GM21390 (cell line): Measurements from ENCODE around the gene ZSCAN22.
"Not testable (repeated sequence)": the region's sequence is repeated elsewhere in the genome, so short reads cannot be mapped to it uniquely, and the experiment has no call there.

Experiments used
- ATAC-seq: cut with Tn5 transposase; IDR thresholded peaks from one replicate; pipeline ENCODE4 v1.9.1; 2021; ENCODE audit not compliant: unreplicated experiment

ZSCAN22 gene

DNA sequence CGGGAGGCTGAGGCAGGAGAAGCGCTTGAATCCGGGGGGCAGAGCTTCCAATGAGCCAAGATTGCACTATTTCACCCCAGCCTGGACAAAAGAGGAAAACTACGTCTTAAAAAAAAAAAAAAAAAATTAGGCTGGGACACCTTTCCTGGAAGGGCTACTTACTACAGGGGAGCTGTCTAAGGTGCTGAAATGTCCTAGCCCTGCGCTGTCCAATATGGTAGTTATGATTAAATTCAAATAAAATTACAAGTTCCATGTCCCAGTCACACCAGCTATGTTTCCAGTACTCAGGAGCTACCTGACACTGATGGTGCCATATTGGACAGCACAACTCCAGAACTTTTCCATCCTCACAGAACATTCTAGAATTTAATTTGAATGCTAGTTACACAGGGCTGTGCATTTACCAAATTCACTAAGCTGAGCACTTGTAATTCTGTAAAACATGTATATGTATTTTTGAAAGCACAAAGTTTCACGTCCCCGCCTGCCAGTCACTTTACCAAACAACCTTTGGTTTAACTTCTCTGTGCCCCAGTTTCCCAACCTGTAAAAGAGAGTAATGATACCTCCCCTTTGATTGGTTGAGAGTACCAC lies 9.2 kb upstream of the ZSCAN22 start:
- no peak for ATAC-seq

DNA sequence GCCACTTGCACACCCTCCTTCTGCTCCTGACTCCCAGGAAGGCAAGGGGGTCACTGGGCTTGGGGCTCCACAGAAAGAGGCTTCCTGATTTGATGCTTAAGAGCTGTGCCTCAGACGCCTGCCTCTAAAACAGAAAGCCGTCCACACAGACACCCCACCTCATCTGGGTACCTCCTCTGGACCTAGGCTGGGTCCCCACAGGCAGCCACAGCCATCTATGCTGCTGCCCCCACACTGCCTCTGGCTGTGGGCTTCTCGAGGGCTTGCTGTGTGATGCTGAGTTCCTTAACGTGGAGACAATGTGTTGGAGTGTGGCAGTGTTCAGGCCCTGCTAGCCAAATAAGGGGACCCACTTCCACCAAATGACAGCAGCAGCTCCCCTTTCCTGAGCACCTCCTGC lies 8.5 kb upstream of the ZSCAN22 start:
- no peak for ATAC-seq

DNA sequence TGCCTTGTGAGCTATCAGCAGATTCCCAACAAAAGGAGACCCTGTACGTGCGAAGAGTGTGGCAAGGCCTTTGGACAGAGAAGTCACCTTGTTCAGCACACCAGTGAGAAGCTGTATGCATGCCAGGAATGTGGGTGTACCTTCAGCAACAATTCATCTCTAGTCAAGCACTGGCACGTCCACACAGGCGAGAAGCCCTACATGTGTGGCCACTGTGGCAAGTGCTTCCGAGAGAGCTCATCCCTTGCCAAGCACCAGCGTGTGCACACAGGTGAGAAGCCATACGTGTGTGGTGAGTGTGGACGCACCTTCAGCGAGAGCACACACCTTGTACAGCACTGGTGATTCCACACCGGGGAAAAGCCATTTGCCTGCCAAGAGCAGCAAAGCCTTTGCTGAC lies 7.6 kb upstream of the ZSCAN22 start:
- no peak for ATAC-seq

DNA sequence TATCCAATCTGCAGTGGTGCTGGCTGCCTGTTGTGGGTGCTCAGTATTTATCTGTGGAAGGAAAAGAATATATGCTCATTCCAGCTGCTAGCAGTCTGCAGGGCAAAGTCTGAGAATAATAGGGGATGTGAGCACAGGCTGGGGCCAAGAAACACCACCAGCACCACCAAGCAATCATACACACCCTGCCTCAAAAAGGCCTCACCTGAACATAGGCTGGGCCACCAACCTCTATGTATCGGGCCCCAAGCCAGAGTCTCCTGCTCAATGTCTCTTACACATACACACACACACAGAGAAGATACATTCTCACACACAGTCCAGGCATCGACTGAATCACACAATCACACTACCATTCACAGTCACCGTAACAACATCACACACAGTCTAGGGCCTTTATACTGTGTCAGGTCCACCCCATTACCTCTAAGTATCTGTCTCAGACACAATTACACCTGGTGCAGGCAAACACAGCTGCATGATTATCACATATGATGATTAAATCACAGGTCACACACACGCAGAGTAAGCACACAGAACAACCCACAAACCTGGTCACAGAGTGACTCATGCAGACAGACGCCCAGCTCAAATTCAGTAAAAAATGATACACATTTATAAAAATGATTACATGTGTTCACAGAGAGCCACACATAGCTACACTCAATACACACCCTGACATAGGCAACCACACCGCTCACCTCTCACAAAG lies 1.3 kb upstream of the ZSCAN22 start:
- no peak for ATAC-seq

DNA sequence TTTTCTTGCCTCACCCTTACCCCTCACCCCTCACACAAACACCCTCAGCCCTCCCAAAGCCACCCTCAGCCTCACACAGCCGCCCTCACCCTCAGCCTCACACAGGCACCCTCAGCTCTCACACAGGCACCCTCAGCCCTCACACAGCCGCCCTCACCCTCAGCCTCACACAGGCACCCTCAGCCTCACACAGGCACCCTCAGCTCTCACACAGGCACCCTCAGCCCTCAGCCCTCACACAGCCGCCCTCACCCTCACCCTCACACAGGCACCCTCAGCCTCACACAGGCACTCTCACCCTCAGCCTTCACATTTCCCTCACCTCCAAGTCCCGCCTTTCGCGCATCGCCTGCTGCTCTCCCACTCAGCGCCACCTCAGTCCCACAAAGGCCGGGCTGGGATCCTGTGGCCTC lies 287 bp upstream of the ZSCAN22 start:
- ATAC-seq = no peak

DNA sequence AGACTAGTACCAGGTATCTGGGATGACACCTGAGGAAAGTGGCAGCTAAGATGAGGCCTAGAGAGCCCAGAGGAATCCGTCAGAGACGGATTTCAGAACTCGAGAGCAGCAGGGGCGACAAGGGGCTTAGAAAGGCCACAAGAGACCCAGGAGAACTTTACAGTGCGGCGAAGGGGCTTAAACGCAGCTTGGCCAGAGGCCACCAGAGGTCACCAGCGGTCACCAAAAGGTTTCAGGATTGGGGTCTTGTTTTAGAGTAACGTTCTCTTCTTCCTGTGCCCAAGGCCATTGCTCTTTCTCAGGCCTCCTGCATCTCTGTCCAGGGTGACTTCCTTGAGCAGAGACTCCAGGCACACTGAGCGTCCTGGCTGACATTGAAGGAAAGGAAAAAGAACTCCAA lies 2.2 kb downstream of the ZSCAN22 start:
- no peak for ATAC-seq

DNA sequence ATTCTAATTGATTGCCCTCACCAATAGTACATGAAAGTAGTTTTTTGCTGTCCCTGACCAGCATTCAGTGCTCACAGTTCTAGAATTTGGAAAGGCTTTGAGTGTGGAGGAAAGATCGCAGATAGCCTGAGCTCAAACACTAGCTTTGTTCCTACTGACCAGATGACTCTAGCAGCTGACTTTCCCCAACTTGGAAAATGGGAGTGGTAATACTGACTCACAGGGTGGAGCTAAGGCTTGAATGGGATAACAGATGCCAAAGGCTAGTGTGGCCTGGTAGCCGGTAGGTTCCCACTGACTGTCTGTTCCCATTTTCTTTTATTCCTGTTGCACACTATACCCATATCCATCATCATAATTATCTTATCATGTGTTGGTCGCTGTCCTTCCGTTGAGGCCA lies 3.7 kb downstream of the ZSCAN22 start:
- no peak for ATAC-seq

DNA sequence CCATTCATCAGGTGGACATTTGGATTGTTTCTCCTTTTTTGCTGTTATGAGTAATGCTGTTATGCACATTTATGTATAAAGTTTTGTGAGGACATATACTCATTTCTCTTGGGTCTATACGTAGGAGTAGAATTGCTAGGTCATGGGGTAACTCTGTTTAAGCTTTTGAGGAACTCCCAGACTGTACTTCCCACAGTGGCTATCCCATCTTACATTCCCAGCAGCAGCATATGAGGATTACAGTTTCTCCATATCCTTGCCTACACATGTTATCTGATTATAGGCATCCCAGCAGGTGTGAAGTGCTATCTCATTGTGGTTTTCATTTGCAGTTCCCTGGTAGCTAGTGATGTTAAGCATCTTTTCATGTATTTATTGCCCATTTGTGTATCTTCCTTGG lies 5.9 kb downstream of the ZSCAN22 start:
- no peak for ATAC-seq

DNA sequence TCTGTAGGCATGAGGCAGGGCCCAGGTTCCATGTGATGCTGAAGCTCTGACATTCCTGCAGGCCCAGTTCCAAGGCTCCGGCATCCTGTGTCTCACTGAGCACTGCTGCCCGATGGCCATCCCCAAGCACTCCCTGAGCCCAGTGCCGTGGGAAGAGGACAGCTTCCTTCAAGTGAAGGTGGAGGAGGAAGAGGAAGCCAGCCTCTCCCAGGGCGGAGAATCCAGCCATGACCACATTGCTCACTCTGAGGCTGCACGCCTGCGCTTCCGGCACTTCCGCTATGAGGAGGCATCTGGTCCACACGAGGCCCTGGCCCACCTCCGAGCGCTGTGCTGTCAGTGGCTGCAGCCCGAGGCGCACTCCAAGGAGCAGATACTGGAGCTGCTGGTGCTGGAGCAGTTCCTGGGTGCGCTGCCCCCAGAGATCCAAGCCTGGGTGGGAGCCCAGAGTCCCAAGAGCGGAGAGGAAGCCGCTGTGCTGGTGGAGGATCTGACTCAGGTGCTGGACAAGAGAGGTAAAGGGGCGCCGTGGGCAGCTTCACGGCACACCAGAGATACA lies 8.0 kb downstream of the ZSCAN22 start:
- no peak for ATAC-seq

DNA sequence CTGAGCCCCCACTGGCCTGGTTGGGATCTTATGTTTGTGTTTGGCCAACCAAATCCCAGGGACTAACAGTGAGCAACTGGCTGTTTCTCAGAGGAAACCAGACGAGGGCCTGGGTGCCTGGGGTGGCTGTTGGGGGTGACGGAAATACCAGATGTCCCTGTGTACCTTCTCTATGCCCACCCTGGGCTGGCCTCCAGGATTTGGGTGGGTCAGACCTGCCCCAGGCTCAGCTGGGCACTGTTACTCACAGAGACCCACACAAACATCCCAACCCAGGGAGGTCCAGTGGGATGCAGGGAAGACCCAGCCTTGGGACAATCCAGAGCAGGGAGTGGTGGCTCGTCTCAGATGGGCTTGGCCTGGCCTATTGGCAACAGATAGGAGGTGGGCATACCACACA lies 8.8 kb downstream of the ZSCAN22 start:
- no peak for ATAC-seq

DNA sequence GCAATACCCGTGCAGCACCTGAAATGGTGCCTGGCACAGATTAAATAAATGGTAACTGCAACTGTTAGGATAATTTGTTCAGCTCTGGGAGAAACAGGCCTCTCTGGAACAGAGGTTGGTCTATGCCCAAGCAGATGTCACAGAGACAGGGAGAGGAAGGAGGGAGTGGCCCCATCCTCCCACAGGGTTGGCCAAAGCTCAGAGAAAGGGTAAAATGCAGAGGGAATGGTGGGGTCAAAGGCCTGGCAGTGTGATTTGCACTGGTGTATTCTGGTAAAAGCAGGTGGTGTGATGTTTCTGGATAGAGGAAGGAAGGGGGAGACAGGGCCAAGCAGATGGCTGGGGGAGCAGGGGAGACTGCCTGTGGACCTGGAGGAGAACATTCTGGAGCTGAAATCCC lies 9.4 kb downstream of the ZSCAN22 start:
- no peak for ATAC-seq

DNA sequence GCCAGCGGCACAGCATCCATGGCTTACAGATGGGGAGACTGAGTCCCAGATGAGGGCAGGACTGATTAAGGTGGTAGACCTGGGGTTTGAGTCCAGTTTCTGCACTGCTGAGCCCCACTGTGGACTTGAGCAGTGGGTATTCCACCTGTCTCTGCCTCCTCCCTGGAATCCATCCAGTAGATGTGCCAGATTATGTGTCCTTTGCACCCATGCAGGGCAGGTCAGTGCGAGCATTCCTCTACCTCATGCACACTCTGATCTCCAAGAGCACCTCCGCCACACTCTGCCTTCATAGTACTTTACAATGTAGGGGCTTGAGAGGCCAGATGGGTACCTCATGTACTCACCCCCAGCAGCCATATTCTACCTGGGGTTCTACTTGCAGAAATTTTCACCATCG lies 10.0 kb downstream of the ZSCAN22 start:
- no peak for ATAC-seq

DNA sequence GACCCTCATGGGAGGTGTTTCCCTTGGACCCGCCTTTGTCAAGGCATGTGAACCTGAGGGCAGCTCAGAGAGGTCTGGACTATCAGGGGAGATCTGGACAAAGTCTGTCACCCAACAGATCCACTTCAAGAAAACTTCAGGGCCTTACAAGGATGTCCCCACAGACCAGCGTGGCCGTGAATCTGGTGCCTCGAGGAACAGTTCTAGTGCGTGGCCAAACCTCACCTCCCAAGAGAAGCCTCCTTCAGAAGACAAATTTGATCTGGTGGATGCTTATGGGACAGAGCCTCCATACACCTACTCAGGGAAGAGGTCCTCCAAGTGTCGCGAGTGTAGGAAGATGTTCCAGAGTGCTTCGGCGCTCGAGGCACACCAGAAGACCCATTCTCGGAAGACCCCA lies 11.5 kb downstream of the ZSCAN22 start:
- no peak for ATAC-seq

DNA sequence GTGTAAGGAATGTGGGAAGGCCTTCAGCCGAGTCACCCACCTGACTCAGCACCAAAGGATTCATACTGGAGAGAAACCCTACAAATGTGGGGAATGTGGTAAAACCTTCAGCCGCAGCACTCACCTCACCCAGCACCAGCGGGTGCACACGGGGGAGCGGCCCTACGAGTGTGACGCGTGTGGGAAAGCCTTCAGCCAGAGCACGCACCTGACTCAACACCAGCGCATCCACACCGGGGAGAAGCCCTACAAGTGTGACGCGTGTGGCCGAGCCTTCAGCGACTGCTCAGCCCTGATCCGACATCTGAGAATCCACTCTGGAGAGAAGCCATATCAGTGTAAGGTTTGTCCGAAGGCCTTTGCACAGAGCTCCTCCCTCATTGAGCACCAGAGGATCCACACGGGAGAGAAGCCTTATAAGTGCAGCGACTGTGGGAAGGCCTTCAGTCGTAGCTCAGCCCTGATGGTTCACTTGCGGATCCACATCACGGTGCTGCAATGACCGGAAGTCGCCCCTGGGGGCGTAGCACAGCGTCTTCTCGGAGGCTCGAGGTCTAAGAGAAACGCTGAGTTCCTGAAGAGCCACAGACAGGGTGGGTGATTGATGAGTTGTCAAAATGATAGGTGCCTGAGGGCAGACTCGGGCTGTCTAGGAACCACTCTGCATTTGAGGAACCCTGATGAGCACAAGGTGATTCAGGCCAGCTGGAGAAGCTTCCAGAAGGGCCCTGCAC lies 12.2 kb downstream of the ZSCAN22 start:
- ATAC-seq = no peak

DNA sequence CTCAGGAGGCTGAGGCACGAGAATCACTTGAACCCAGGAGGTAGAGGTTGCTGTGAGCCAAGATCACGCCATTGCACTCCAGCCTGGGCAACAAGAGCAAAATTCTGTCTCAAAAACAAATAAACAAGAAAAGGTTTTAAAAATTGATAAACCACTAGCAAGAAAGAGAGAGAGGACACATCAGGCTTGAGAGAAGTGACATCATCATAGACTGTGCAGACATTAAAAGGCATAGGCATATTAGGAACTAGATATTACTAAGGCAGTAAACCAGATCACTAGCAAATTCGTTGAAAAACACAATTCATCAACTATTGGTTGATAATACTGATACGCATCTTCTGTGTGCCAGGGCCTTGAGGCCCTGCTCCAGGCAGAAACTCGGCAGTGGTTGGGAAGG lies 18.8 kb downstream of the ZSCAN22 start:
- no peak for ATAC-seq

DNA sequence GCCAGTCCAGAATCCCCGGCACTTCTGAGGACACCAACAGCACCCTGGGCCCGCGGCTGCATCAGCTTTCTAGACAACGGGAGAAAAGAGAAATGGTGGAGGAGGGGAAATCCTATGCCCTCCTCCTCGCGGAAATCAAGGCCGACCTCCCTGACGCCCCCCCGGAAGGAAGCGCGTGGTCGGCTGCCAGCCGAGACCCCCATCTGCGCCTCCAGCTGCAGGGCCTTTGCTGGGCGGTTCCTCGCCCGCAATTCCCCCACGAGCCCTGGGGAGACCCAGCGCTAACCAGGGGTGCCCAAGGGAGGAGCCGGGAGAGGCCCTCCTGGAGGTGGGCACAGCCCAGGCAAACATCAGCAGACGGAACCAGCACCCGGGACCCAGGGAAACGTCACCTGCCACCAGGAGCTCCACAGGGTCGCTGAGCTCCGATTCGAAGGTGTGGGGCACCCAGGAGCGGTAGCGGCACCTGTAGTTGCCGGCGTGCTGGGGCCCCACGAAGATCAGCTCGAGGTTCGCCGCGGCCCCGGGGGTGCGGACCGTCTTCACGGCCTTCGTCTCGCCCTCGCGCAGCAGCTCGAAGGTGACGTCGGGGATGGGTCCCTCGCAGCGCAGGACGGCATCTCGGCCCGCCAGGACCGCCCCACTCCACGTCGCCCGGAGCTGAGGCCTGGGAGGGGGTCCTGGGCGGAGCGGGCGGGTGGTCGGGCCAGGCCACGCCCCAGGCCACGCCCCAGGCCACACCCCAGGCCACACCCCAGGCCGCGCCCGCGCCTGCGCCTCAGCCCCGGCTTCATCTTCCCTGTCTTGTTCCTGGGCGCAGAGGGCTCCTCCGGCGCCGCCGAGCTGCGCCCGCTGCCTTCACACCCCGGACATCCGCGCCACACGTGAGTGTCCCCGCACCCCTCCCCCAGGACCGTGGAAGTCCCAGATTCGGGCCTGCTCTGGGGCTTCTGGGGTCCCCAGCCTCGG lies 20.5 kb downstream of the ZSCAN22 start:
- peak; percentile 87 for ATAC-seq

DNA sequence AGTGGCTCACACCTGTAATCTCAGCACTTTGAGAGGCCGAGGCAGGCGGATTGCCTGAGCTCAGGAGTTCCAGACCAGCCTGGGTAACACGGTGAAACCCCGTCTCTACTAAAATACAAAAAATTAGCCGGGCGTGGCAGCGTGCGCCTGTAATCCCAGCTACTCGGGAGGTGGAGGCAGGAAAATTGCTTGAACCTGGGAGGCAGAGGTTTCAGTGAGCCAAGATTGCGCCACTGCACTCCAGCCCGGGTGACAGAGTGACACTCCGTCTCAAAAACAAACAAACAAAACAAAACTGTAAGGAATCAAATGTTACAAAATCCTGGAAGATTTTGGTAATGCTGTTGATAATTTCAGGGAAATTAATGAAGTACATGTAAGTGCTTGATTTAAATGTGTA lies 21.3 kb downstream of the ZSCAN22 start:
- ATAC-seq = not testable (repeated sequence)

DNA sequence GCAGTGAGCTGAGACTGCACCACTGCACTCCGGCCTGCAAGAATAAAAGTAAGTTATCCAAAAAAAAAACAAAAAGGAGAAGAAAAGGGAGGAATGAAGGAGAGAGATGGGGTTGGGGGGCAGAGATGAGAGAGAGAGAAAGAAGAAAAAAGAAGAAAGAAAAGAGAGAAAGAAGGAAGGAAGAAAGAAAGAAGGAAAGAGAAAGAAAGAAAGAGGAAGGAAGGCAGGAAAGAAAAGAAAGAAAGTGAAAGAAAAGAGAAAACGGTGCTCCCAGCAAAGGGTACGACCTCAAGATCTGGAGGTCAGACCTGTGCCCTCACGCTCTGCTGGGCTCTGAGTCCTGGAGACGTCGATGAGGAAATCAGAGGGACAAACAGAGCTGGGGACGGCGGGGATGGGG lies 22.8 kb downstream of the ZSCAN22 start:
- no peak for ATAC-seq

DNA sequence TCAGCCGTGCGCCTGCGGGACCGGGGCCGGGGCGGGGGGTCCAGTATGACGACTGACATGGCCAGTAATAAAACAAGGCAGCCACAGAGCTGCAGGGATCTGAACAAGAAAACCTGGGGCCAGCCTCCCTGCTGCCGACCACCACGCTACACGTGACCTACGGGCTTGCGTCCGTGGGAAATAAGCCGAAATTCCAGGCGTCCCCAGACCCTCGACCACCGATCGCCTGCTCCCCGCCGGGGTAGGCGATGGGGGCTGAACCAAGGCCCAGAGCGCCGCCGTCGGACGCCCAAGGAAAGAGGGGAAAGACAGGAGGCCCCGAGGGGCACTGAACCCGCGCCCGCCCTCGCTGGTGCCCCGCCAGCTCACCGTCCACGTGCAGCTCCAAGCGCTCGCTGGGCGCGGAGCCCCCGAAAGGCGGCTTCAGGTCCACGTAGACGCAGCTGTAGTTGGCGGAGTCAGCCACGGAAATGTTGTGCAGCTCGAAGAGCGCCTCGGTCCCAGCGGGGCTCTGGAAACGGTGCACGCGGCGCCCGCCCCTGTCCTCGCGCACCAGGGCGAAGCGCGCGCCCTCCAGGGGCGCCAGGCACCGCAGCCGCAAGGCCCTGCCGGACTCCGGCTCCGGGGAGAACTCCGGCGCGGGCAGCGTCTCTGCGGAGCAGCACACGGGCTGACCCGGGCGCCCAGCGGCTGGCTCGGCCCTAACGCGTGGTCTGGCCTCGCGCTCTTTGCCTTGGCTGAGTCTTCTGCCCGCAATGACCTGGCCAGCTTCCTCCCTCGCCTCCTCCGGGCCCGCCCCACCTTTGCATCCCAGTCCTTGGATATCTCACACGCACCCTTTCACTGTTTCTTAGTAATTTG lies 23.4 kb downstream of the ZSCAN22 start:
- no peak for ATAC-seq
